ENCODE measurements around the gene NCAM1. TPM values are rescaled to one million over a fixed set of nuclear protein-coding genes. Genes with fewer than 3 reads are reported as not detected.

The NCAM1 gene
- total RNA-seq, 1 experiment from 2014 or later: 5.9 TPM

DNA sequence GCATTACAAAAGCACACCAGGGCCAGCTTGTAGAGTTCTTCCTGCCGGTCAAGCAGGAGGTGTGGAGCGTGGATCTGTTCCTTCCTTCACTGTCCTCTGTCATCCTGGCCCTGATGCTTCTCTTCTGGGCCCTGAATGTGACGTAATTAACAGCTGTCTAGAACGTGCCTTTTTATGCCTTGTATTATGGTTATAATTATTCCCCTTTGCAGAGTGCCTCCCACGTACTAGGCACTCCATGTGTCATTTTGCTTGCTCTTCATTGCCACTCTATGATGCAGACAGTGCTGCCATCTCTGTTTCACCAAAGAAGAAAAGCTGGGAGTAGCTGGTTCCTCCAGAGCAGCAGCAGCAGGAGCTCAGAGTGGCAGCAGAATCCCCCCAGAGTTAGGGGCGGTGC is 221.1 kb downstream of the NCAM1 start (continued):
- TF ChIP-seq, protein P1, sequence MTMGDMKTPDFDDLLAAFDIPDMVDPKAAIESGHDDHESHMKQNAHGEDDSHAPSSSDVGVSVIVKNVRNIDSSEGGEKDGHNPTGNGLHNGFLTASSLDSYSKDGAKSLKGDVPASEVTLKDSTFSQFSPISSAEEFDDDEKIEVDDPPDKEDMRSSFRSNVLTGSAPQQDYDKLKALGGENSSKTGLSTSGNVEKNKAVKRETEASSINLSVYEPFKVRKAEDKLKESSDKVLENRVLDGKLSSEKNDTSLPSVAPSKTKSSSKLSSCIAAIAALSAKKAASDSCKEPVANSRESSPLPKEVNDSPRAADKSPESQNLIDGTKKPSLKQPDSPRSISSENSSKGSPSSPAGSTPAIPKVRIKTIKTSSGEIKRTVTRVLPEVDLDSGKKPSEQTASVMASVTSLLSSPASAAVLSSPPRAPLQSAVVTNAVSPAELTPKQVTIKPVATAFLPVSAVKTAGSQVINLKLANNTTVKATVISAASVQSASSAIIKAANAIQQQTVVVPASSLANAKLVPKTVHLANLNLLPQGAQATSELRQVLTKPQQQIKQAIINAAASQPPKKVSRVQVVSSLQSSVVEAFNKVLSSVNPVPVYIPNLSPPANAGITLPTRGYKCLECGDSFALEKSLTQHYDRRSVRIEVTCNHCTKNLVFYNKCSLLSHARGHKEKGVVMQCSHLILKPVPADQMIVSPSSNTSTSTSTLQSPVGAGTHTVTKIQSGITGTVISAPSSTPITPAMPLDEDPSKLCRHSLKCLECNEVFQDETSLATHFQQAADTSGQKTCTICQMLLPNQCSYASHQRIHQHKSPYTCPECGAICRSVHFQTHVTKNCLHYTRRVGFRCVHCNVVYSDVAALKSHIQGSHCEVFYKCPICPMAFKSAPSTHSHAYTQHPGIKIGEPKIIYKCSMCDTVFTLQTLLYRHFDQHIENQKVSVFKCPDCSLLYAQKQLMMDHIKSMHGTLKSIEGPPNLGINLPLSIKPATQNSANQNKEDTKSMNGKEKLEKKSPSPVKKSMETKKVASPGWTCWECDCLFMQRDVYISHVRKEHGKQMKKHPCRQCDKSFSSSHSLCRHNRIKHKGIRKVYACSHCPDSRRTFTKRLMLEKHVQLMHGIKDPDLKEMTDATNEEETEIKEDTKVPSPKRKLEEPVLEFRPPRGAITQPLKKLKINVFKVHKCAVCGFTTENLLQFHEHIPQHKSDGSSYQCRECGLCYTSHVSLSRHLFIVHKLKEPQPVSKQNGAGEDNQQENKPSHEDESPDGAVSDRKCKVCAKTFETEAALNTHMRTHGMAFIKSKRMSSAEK (CRISPR knock-in tag; IDR thresholded peaks at IDR 0.05; ENCODE audit: borderline replicate concordance): no peak
- no peak for TF ChIP-seq TP53 (CRISPR knock-in tag; IDR thresholded peaks at IDR 0.05)
- TF ChIP-seq CREB1 (CRISPR knock-in tag; IDR thresholded peaks at IDR 0.05): no peak
- TF ChIP-seq, protein P2, sequence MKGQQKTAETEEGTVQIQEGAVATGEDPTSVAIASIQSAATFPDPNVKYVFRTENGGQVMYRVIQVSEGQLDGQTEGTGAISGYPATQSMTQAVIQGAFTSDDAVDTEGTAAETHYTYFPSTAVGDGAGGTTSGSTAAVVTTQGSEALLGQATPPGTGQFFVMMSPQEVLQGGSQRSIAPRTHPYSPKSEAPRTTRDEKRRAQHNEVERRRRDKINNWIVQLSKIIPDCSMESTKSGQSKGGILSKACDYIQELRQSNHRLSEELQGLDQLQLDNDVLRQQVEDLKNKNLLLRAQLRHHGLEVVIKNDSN (CRISPR knock-in tag; IDR thresholded peaks at IDR 0.05): no peak
- TF ChIP-seq, protein P3, sequence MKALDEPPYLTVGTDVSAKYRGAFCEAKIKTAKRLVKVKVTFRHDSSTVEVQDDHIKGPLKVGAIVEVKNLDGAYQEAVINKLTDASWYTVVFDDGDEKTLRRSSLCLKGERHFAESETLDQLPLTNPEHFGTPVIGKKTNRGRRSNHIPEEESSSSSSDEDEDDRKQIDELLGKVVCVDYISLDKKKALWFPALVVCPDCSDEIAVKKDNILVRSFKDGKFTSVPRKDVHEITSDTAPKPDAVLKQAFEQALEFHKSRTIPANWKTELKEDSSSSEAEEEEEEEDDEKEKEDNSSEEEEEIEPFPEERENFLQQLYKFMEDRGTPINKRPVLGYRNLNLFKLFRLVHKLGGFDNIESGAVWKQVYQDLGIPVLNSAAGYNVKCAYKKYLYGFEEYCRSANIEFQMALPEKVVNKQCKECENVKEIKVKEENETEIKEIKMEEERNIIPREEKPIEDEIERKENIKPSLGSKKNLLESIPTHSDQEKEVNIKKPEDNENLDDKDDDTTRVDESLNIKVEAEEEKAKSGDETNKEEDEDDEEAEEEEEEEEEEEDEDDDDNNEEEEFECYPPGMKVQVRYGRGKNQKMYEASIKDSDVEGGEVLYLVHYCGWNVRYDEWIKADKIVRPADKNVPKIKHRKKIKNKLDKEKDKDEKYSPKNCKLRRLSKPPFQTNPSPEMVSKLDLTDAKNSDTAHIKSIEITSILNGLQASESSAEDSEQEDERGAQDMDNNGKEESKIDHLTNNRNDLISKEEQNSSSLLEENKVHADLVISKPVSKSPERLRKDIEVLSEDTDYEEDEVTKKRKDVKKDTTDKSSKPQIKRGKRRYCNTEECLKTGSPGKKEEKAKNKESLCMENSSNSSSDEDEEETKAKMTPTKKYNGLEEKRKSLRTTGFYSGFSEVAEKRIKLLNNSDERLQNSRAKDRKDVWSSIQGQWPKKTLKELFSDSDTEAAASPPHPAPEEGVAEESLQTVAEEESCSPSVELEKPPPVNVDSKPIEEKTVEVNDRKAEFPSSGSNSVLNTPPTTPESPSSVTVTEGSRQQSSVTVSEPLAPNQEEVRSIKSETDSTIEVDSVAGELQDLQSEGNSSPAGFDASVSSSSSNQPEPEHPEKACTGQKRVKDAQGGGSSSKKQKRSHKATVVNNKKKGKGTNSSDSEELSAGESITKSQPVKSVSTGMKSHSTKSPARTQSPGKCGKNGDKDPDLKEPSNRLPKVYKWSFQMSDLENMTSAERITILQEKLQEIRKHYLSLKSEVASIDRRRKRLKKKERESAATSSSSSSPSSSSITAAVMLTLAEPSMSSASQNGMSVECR (CRISPR knock-in tag; IDR thresholded peaks at IDR 0.05; ENCODE audit: borderline replicate concordance): no peak
- no peak for TF ChIP-seq FOXP1 (CRISPR knock-in tag; IDR thresholded peaks at IDR 0.05; ENCODE audit: borderline replicate concordance)
- TF ChIP-seq EMX1 (CRISPR knock-in tag; IDR thresholded peaks at IDR 0.05): no peak

DNA sequence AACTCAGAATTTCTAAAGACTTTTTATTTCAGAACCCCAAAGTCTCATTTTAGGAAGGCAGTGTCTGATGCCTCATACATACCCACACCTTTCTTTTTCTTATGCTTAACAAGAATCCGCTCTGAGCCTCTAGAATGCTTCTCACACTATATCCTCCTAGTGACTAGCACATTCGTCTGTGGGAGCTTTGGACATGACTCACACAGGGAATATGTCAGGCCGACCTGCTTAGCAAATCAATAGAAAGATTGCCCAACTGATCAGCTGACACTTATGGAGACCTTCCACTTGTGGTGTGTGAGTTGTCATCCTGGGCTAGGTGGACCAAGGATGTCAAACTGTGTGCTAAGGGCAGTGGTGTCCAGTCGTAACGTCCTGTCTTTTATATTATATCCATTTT is 223.3 kb downstream of the NCAM1 start:
- Mint-ChIP-seq H3K4me3 (no peak overlapping the region), H3K27me3 (ENCODE audit: low read depth) (no peaks in the 10 kb centered on the region; the same call in 1 of the 2 replicates), H3K9me3 (0 out of 2 replicates have a peak, but pooled peaks cover 5% of the 10 kb centered on the region), H3K4me1 (peaks cover 13% of the 10 kb centered on the region), H3K36me3 (no peaks in the 10 kb centered on the region), H3K27ac (no peak overlapping the region)
- CTCF ChIA-PET: no interaction called here
- ATAC-seq: no peak
- TF ChIP-seq, protein P4, sequence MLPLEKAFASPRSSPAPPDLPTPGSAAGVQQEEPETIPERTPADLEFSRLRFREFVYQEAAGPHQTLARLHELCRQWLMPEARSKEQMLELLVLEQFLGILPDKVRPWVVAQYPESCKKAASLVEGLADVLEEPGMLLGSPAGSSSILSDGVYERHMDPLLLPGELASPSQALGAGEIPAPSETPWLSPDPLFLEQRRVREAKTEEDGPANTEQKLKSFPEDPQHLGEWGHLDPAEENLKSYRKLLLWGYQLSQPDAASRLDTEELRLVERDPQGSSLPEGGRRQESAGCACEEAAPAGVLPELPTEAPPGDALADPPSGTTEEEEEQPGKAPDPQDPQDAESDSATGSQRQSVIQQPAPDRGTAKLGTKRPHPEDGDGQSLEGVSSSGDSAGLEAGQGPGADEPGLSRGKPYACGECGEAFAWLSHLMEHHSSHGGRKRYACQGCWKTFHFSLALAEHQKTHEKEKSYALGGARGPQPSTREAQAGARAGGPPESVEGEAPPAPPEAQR (CRISPR knock-in tag; IDR thresholded peaks at IDR 0.05): no peak
- TF ChIP-seq, protein P5, sequence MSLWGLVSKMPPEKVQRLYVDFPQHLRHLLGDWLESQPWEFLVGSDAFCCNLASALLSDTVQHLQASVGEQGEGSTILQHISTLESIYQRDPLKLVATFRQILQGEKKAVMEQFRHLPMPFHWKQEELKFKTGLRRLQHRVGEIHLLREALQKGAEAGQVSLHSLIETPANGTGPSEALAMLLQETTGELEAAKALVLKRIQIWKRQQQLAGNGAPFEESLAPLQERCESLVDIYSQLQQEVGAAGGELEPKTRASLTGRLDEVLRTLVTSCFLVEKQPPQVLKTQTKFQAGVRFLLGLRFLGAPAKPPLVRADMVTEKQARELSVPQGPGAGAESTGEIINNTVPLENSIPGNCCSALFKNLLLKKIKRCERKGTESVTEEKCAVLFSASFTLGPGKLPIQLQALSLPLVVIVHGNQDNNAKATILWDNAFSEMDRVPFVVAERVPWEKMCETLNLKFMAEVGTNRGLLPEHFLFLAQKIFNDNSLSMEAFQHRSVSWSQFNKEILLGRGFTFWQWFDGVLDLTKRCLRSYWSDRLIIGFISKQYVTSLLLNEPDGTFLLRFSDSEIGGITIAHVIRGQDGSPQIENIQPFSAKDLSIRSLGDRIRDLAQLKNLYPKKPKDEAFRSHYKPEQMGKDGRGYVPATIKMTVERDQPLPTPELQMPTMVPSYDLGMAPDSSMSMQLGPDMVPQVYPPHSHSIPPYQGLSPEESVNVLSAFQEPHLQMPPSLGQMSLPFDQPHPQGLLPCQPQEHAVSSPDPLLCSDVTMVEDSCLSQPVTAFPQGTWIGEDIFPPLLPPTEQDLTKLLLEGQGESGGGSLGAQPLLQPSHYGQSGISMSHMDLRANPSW (CRISPR knock-in tag; conservative IDR thresholded peaks at IDR 0.05; ENCODE audit: low read depth): no peak
- no peak for TF ChIP-seq ETV6 (CRISPR knock-in tag; IDR thresholded peaks at IDR 0.05)
- no peak for TF ChIP-seq ZNF138 (CRISPR knock-in tag; conservative IDR thresholded peaks at IDR 0.05)
- TF ChIP-seq, protein P6, sequence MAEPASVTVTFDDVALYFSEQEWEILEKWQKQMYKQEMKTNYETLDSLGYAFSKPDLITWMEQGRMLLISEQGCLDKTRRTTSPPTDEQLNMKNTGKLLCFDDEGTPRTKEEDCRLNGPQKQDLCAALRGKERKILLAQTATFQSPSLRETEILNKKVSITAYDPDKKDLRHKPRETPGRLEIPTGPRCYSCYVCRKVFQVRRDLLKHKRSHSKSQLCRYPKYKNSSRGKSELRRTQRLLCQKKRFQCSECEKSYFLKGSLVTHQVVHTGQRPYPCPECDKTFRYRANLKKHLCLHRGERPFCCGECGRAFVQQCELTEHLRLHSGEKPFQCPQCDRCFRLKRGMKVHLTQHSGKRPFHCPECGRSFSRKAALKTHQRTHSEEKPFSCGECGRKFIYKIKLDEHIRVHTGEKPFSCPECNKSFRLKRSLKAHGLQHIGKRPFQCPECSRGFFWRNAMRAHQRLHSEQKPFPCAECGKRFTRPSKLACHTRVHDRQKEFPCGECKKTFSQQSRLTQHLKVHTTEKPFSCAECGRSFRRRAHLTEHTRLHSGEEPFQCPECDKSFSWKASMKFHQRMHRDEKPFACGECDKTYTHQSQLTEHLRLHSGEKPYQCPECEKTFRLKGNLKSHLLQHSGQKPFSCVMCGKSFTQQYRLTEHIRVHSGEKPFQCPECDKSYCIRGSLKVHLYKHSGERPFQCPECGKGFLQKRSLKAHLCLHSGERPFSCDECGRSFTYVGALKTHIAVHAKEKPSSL (CRISPR knock-in tag; conservative IDR thresholded peaks at IDR 0.05): no peak
- TF ChIP-seq, protein P7, sequence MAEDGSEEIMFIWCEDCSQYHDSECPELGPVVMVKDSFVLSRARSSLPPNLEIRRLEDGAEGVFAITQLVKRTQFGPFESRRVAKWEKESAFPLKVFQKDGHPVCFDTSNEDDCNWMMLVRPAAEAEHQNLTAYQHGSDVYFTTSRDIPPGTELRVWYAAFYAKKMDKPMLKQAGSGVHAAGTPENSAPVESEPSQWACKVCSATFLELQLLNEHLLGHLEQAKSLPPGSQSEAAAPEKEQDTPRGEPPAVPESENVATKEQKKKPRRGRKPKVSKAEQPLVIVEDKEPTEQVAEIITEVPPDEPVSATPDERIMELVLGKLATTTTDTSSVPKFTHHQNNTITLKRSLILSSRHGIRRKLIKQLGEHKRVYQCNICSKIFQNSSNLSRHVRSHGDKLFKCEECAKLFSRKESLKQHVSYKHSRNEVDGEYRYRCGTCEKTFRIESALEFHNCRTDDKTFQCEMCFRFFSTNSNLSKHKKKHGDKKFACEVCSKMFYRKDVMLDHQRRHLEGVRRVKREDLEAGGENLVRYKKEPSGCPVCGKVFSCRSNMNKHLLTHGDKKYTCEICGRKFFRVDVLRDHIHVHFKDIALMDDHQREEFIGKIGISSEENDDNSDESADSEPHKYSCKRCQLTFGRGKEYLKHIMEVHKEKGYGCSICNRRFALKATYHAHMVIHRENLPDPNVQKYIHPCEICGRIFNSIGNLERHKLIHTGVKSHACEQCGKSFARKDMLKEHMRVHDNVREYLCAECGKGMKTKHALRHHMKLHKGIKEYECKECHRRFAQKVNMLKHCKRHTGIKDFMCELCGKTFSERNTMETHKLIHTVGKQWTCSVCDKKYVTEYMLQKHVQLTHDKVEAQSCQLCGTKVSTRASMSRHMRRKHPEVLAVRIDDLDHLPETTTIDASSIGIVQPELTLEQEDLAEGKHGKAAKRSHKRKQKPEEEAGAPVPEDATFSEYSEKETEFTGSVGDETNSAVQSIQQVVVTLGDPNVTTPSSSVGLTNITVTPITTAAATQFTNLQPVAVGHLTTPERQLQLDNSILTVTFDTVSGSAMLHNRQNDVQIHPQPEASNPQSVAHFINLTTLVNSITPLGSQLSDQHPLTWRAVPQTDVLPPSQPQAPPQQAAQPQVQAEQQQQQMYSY (CRISPR knock-in tag; IDR thresholded peaks at IDR 0.05): no peak
- no peak for TF ChIP-seq ZNF232 (CRISPR knock-in tag; IDR thresholded peaks at IDR 0.05)
- TF ChIP-seq JUN (CRISPR knock-in tag; IDR thresholded peaks at IDR 0.05): no peak
- no peak for TF ChIP-seq TP53 (CRISPR knock-in tag; IDR thresholded peaks at IDR 0.05)
- no peak for TF ChIP-seq ZNF423 (CRISPR knock-in tag; IDR thresholded peaks at IDR 0.05)
- POLR2A ChIA-PET: no interaction called here
- no peak for DNase-seq (ENCODE audit: low spot score)
